ENCODE data around the gene BIRC2.

The BIRC2 gene

DNA sequence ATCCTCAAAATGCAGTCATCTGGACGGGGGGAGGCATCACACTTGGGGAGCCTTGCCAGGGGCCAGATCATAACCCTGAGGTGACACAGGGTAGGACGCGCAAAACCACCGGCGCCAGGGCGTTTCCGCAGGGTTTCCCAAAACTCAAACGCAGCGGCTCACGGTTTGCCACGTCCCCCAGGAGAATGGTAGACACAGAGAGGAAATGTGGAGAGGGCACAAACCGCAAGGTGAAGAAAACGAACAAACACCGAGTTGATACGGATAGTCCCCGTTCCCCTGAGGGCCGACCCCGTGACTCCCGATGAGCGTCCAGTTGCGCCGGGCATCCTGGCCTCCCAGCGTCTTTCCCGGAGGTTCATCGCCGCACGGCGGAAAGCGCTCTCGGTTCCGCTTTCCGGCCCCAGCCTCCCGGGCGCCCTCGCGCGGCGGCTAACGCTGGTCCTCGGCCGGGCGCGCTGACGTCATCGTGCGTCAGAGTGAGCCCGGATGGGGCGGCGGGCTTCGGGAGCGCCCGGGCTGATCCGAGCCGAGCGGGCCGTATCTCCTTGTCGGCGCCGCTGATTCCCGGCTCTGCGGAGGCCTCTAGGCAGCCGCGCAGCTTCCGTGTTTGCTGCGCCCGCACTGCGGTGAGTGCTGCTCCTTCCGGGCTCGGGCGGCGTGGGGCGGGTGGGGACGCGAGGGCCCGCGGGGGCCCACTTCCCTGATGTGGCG is at the start of gene BIRC2:
TSS of gene BIRC2 (plus strand) at position 467 of the 714 bp plus-strand sequence. CDS start 2,641 bp downstream, outside the sequence.
- TF ChIP-seq, protein P1, sequence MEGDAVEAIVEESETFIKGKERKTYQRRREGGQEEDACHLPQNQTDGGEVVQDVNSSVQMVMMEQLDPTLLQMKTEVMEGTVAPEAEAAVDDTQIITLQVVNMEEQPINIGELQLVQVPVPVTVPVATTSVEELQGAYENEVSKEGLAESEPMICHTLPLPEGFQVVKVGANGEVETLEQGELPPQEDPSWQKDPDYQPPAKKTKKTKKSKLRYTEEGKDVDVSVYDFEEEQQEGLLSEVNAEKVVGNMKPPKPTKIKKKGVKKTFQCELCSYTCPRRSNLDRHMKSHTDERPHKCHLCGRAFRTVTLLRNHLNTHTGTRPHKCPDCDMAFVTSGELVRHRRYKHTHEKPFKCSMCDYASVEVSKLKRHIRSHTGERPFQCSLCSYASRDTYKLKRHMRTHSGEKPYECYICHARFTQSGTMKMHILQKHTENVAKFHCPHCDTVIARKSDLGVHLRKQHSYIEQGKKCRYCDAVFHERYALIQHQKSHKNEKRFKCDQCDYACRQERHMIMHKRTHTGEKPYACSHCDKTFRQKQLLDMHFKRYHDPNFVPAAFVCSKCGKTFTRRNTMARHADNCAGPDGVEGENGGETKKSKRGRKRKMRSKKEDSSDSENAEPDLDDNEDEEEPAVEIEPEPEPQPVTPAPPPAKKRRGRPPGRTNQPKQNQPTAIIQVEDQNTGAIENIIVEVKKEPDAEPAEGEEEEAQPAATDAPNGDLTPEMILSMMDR (IDR thresholded peaks at IDR 0.05) = peak; percentile 86

DNA sequence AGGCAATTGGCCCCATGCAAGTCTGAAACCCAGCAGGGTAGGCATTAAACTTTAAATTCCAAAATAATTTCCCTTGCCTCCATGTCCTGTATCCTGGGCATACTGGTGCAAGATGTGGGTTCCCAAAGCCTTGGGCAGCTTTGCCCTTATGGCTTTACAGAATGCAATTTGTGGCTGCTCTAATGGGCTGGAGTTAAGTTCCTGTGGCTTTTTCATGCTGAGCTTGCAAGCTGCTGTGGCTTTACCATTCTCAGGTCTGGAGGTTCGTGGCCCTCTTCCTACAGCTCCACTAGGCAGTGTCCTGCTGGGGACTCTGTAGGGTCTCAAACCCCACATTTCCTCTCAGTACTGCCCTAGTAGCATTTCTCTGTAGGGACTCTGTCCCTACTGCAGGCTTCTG is 44.8 kb upstream of the BIRC2 start:
- TF ChIP-seq, protein P1 (IDR thresholded peaks at IDR 0.05) = no peak

DNA sequence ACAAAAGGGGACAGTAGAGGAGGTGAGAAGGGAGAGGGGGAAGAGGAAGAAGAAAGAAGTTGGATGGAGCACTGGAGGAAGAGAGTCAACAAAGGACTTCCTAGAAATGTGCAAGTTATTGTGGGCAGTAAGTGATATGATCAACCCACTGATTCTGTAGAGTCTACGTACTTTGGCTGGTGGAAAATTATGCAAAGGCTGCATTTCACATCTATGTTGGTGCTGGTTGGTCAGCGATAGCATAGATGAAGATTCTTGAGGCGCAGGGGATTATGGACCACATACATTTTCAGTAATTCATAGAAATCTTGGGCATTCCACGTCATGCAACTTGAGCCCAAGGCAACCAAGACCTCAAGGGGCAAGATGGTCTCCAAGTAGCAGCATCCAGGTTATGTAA is 42.3 kb upstream of the BIRC2 start:
- TF ChIP-seq, protein P1 (IDR thresholded peaks at IDR 0.05) = no peak

DNA sequence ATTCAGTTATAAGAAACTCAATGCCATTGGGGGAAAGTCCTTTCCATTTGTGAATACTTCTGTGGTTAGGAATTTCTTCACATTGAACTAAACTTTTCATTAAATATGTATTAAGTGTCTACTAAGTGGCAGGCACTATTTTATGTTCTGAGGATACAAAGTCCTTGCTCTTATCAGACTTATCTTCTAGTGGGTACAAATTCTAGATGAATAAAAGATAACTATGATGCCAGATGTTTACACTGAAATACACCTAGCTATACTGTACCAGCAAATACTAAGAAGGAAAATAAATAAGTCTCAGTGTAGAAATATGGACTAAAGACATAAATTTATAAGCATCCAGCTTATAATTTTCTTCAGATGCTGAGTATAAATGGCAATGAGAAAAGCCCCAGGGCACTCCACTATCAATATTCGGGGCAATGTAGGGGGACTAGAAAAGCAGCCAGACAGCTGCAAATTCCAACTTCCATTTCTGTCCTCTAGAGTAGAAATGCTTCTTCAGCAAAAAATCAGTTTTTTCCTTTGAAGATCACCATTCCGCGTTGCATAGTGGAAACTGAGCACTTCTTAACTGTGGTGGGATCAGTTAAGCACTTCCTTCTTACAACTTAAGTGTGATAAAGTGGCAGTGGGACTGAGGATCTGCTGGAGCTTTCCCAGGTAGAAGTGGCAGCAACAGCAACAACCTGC is 41.5 kb upstream of the BIRC2 start:
- TF ChIP-seq, protein P1 (IDR thresholded peaks at IDR 0.05) = no peak

DNA sequence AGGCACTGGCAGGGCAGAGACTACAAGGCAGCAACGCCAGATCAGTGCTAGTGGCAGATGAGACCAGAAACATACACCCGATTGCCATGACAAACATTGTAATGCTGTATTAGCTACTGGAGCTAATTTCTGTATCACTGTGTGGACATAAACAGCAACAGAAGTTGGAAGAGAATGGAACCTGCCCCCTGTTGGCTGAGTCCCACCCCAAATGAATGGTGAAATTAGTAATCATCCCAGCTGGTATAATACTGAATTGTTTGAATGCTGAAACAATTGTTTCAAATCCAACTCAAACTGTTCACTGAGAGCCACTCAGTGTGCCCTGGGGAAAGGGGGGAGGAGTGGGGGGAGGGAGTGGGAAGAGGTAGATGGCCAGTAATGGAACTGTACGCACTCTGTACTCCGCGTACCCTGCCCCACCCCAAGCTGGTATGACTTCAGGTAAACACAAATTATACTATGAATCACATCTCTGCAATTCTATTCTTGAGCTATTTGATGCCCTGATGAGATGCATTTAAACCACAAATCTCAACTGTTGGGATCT is 40.9 kb upstream of the BIRC2 start:
- TF ChIP-seq, protein P1 (IDR thresholded peaks at IDR 0.05) = no peak

DNA sequence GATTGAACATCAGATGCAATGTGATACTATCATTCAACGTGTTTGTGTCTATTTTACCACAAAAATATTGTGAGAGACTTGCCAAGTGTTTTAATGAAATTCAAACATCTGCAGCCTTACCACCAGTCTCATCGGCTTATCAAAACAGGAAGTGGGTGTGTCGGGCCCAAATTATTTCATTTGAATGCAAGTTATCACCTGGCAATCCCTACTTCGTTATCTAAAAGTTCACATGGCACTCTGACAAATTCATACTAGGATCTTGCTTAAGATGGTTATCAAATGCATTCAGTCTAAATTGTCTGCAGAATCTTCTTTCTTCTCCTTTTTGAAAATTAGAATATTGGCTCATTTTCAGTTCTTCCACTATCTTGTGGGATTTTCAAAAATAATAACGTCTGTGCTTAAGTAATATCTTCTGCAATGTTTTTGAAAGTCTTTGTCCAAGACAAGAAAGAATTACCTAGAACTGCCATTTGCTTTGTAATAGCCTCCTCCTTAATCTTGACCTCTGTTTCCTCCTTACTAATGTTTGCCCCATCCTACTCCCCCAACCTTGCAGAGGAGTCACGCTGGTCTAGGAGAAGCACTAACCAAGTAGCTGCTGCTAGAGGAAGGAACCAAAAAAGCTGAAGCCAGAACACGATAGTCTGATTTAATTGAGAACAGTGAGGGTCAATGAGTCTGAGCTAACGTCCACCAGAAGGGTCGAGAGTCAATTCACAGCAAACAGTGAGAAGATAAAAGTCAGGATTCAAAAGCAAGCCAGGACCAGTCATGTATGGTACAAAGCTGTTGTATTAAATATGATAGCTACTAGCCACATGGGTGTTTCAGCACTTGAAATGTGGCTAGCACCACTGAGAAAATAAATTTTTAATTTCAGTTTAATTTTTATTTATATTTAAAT is 39.9 kb upstream of the BIRC2 start:
- TF ChIP-seq, protein P1 (IDR thresholded peaks at IDR 0.05) = no peak

DNA sequence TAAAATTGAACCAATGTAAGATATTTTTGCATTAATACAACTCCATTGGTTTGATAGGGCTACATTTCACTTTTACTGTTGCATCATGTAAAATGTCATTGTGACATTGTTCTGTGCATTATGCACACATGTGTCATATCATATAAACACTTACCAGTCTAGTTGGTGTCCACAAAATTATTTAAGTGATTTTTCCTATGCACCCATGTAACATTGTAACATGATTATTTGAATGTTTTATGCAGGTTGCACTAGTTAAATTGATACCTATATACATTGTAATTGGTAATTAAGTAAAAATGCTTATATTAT is 39.3 kb upstream of the BIRC2 start:
- TF ChIP-seq, protein P1 (IDR thresholded peaks at IDR 0.05) = no peak

All from LNCAP (cell line).